IMR-90 (cell line): ENCODE measurements around the gene LRRC57. TPM values are rescaled to one million over a fixed set of nuclear protein-coding genes. Genes with fewer than 3 reads are reported as not detected.
A peak's percentile ranks its signal among the peaks of the same experiment; 100 is the strongest.

ENCODE experiments used
- ATAC-seq: fragments of 200-7000 bp; cut with Tn5 transposase; 2 replicates; pipeline ENCODE4 v1.9.1; 2020; ENCODE audit warnings: low read depth, mild to moderate bottlenecking, moderate library complexity
- BruUV-seq: library from RNA; stranded (reverse); fragments of 400-500 nt; replicated peaks from 2 replicates; lab custom pipeline; 2021; lab: Mats Ljungman, UMichigan
- CTCF ChIA-PET: fragments of 300-600 bp; formaldehyde crosslinking; extraction: SDS; loops from one replicate; lab custom pipeline; 2021; ENCODE audit warnings: antibody characterized with exemption; lab: Yijun Ruan, JAX
- POLR2A ChIA-PET: fragments of 300-600 bp; sonication (Branson Sonifier 250); formaldehyde crosslinking; loops from one replicate; lab custom pipeline; 2022; ENCODE audit warnings: antibody characterized with exemption; ENCODE audit not compliant: unreplicated experiment; lab: Charles Lee
- DNase-seq: peaks from one replicate; pipeline ENCODE4 v3.0.0; 2013
- H2AFZ ChIP-seq: replicated peaks from 2 replicates; pipeline ENCODE3; 2013; ENCODE audit warnings: low read length, mild to moderate bottlenecking; ENCODE audit not compliant: poor library complexity
- H2AK5ac ChIP-seq: 2 replicates; pipeline ENCODE4 v1.6.1; 2013; ENCODE audit warnings: low read depth, low read length, inconsistent platforms
- H2AK9ac ChIP-seq: replicated peaks from 2 replicates; pipeline ENCODE3; 2013; ENCODE audit warnings: mild to moderate bottlenecking, low read depth, low read length, moderate library complexity; ENCODE audit not compliant: poor library complexity
- H2BK120ac ChIP-seq: 2 replicates; pipeline ENCODE4 v1.6.1; 2013; ENCODE audit warnings: low read depth, low read length, inconsistent platforms
- H2BK15ac ChIP-seq: 3 replicates; pipeline ENCODE4 v1.6.1; 2013; ENCODE audit warnings: low read depth, low read length, inconsistent platforms
- H2BK20ac ChIP-seq: 2 replicates; pipeline ENCODE4 v1.6.1; 2013; ENCODE audit warnings: low read depth, mild to moderate bottlenecking, inconsistent platforms, low read length, moderate library complexity
- H2BK5ac ChIP-seq: 2 replicates; pipeline ENCODE4 v1.6.1; 2013; ENCODE audit warnings: mild to moderate bottlenecking, low read depth, low read length, inconsistent platforms; ENCODE audit not compliant: poor library complexity, severe bottlenecking
- H3K14ac ChIP-seq: replicated peaks from 2 replicates; pipeline ENCODE4 v1.6.1; 2013; ENCODE audit warnings: low read depth, low read length, inconsistent platforms
- H3K18ac ChIP-seq: 2 replicates; pipeline ENCODE4 v1.6.1; 2013; ENCODE audit warnings: low read depth, low read length, control low read depth
- H3K23ac ChIP-seq: 2 replicates; pipeline ENCODE4 v1.6.1; 2013; ENCODE audit warnings: low read depth, low read length, inconsistent platforms
- H3K27ac ChIP-seq: 2 replicates; pipeline ENCODE4 v1.5.1; 2013; ENCODE audit warnings: mild to moderate bottlenecking, control low read depth, low read length; ENCODE audit not compliant: insufficient read depth
- H3K27me3 ChIP-seq: 2 replicates; pipeline ENCODE4 v1.6.1; 2013; ENCODE audit warnings: low read length; ENCODE audit not compliant: control insufficient read depth, insufficient read depth
- H3K36me3 ChIP-seq: 2 replicates; pipeline ENCODE4 v1.6.1; 2013; ENCODE audit warnings: low read length, mixed read lengths; ENCODE audit not compliant: control insufficient read depth, insufficient read depth
- H3K4ac ChIP-seq: 2 replicates; pipeline ENCODE4 v1.6.1; 2013; ENCODE audit warnings: low read depth, low read length, inconsistent platforms
- H3K4me1 ChIP-seq: 2 replicates; pipeline ENCODE4 v1.6.1; 2013; ENCODE audit warnings: low read length, mixed read lengths; ENCODE audit not compliant: control insufficient read depth, insufficient read depth
- H3K4me2 ChIP-seq: 2 replicates; pipeline ENCODE4 v1.6.1; 2013; ENCODE audit warnings: low read depth, mild to moderate bottlenecking, control low read depth, low read length, moderate library complexity
- H3K4me3 ChIP-seq: 2 replicates; pipeline ENCODE4 v1.5.1; 2013; ENCODE audit warnings: low read depth, mild to moderate bottlenecking, control low read depth, low read length, moderate library complexity; ENCODE audit not compliant: insufficient read depth
- H3K56ac ChIP-seq: 2 replicates; pipeline ENCODE4 v1.6.1; 2013; ENCODE audit warnings: low read length, inconsistent platforms; ENCODE audit not compliant: insufficient read depth; ENCODE audit errors: extremely low read depth
- H3K79me1 ChIP-seq, 2 experiments: 2 replicates each; pipeline ENCODE4 v1.6.1; 2013; ENCODE audit warnings: low read length in 2 of 2, inconsistent platforms in 1 of 2, low read depth in 1 of 2
- H3K9ac ChIP-seq: 2 replicates; pipeline ENCODE4 v1.6.1; 2013; ENCODE audit warnings: low read depth, low read length, control low read depth
- H3K9me1 ChIP-seq: 2 replicates; pipeline ENCODE4 v1.6.1; 2013; ENCODE audit warnings: low read length, inconsistent platforms; ENCODE audit not compliant: insufficient read depth
- H3K9me3 ChIP-seq: 2 replicates; pipeline ENCODE4 v1.6.1; 2013; ENCODE audit warnings: low read length; ENCODE audit not compliant: control insufficient read depth, insufficient read depth
- H4K20me1 ChIP-seq: 2 replicates; pipeline ENCODE4 v1.6.1; 2013; ENCODE audit warnings: low read length, inconsistent platforms; ENCODE audit not compliant: insufficient read depth
- H4K5ac ChIP-seq: 2 replicates; pipeline ENCODE4 v1.6.1; 2013; ENCODE audit warnings: mild to moderate bottlenecking, low read depth, low read length, control low read depth
- H4K8ac ChIP-seq, 2 experiments: 2 replicates each; pipeline ENCODE4 v1.6.1; 2013; ENCODE audit warnings: low read depth in 2 of 2, low read length in 2 of 2, control low read depth in 1 of 2, inconsistent platforms in 1 of 2
- H4K91ac ChIP-seq: 2 replicates; pipeline ENCODE4 v1.6.1; 2013; ENCODE audit warnings: low read depth, low read length, inconsistent platforms; ENCODE audit not compliant: insufficient read depth
- CEBPB ChIP-seq: IDR thresholded peaks from 2 replicates; pipeline ENCODE4 v1.6.1; 2012; ENCODE audit warnings: low read depth, low read length, improper control_type of control experiment
- FOS ChIP-seq: fragments of 150-350 bp; IDR thresholded peaks from 2 replicates; pipeline ENCODE4 v1.6.1; 2016; ENCODE audit warnings: low read depth, low read length
- RCOR1 ChIP-seq: IDR thresholded peaks from 2 replicates; pipeline ENCODE4 v1.6.1; 2012; ENCODE audit warnings: mild to moderate bottlenecking, low read length, improper control_type of control experiment; ENCODE audit not compliant: insufficient replicate concordance
- WGBS, 2 experiments: methylation state at CpG; one replicate each; pipeline versions ENCODE4 v1.1.5 to v1.1.7; 2013; ENCODE audit warnings: missing lambda C conversion rate in 2 of 2; ENCODE audit not compliant: insufficient read length in 1 of 2; ENCODE audit errors: extremely low coverage in 2 of 2; 5-methylcytosine and 5-hydroxymethylcytosine counted together
- dilution Hi-C: fragments of 300-500 bp; cut with HindIII; formaldehyde crosslinking; loops from one replicate; pipeline ENCODE4 v1.14.3; 2018; ENCODE audit warnings: low sequenced_read_pairs; ENCODE audit not compliant: unreplicated experiment
- in situ Hi-C: fragments of 300-500 bp; cut with MboI; formaldehyde crosslinking; loops from 3 replicates; pipeline ENCODE4 v1.14.3; 2019; ENCODE audit warnings: low sequenced_read_pairs, inconsistent platforms, mixed read lengths
- intact Hi-C: fragments of 100-400 bp; cut with micrococcal nuclease; formaldehyde crosslinking; loops from 2 replicates; pipeline ENCODE4 v1.10.0; 2022
- polyA plus RNA-seq, 3 experiments: library from polyadenylated mRNA; depleted of rRNA; stranded (reverse); fragments of >200 nt; gene quantifications; 2 replicates each; pipeline ENCODE4 v1.2.3, GENCODE V29; 2012; ENCODE audit warnings: low replicate concordance in 1 of 3
- total RNA-seq: library from RNA; depleted of rRNA; stranded (reverse); fragments of >200 nt; gene quantifications from 2 replicates; pipeline ENCODE4 v1.2.3, GENCODE V29; 2012

The LRRC57 gene
- total and polyA plus RNA-seq, 2 of the 4 experiments (the other 2 are of a cell fraction), result 9.5 to 11.3 TPM

DNA sequence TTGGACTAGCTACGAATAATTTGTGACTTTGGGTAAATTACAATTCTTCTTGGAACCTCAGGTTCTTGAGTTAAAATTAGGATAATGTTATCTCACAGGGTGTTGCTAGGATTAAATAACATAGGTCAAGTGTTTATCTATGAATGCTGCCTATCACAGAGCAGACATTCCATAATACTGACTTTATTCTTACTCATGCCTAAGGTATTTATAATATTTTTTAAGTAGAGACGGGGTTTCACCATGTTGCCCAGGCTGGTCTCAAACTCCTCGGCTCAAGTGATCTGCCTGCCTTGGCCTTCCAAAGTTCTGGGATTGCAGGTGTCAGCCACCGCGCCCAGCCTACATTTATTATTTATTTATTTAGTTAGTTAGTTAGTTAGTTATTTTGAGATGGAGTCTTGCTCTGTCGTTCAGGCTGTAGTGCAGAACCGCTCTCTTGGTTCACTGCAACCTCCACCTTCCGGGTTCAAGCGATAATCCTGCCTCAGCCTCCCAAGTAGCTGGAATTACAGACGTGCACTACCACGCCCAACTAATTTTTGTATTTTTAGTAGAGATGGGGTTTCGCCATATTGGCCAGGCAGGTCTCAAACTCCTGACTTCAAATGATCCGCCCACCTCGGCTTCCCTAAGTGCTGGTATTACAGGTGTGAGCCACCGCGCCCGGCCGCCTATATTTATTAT is 56.9 kb downstream of the LRRC57 start:
- peak overlapping the region; percentile 97 for H4K5ac ChIP-seq
- H3K27me3 ChIP-seq, result no peaks in the 10 kb centered on the region
- peak overlapping the region; percentile 99 for H3K27ac ChIP-seq
- no peaks in the 10 kb centered on the region for H3K9me3 ChIP-seq
- H3K14ac ChIP-seq, result peak overlapping the region; percentile 99
- H2AK9ac ChIP-seq, result no peak overlapping the region
- no peaks in the 10 kb centered on the region; the same call in 1 of the 2 replicates for H3K9me1 ChIP-seq
- WGBS, 2 experiments, result no CpG with 5 or more reads among the region's 18 CpGs
- H3K4me2 ChIP-seq, result peak overlapping the region; percentile 93
- no peaks in the 10 kb centered on the region for H3K36me3 ChIP-seq
- H2BK15ac ChIP-seq, result peak overlapping the region; percentile 99; the same call in 2 of the 3 replicates
- H3K23ac ChIP-seq, result peak overlapping the region; percentile 100
- peak overlapping the region; percentile 96 for H3K18ac ChIP-seq
- peak overlapping the region; percentile 96 for H3K9ac ChIP-seq
- H2BK5ac ChIP-seq, result peak overlapping the region; percentile 97
- H4K8ac ChIP-seq, result peak overlapping the region; percentile 99 to 100
- H3K4ac ChIP-seq, result peak overlapping the region; percentile 99
- peaks cover 4% of the 10 kb centered on the region for H4K20me1 ChIP-seq
- ChIA-PET CTCF (interaction anchor here (0.7 kb wide), 1 partner anchor 530 kb away, joined by 3 read pairs; no protein-coding TSS in a partner anchor), POLR2A (interaction anchor here (1.0 to 1.3 kb wide), 2 partner anchors 8 to 19 kb away, joined by 3 to 4 read pairs; no protein-coding TSS in a partner anchor)
- peak; percentile 82 for DNase-seq
- peaks cover 8 to 42% of the 10 kb centered on the region in 2 experiments; a peak in 3 of 4 replicates for H3K79me1 ChIP-seq
- peak overlapping the region; percentile 96 for H2BK20ac ChIP-seq
- peak overlapping the region; percentile 99 for H4K91ac ChIP-seq
- peak overlapping the region; percentile 97 for H3K4me3 ChIP-seq
- in situ Hi-C loops (no loop called here), dilution Hi-C loops (no loop called here), intact Hi-C loops (no loop called here)
- TF ChIP-seq FOS (peak; percentile 40; the same call in 1 of the 2 replicates), CEBPB (no peak), RCOR1 (peak; percentile 0)
- H2BK120ac ChIP-seq, result peak overlapping the region; percentile 99
- H3K4me1 ChIP-seq, result peaks cover 3% of the 10 kb centered on the region
- H2AFZ ChIP-seq, result no peak overlapping the region
- no TSS peak for BruUV-seq
- H3K56ac ChIP-seq, result peak overlapping the region; percentile 99
- peak overlapping the region; percentile 95 for H2AK5ac ChIP-seq
- ATAC-seq, result peak; percentile 9
